ENCODE results near the gene PTPRT. TPM values are rescaled to one million over a fixed set of nuclear protein-coding genes. Genes with fewer than 3 reads are reported as not detected.

PTPRT gene
- total and polyA plus RNA-seq, 2 of the 4 experiments (the other 2 are of a cell fraction), result not detected

DNA sequence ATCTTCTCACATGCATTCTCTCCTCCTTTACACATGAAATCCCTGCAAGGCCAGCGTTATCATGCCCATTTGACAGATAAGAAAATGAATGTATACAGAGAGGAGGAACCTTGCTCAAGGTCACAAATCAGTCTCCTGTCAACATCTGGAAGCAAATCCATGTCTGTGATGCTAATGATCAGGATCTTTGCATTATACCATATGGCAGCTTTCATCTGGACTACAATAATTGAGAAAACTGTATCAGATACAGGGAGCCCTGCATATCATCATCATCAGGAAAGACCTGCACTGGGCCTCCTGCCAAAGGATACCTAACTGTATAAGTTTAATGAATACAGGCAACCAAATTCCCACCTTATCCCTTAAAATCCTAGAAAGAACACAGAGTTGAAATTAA, 213.7 kb downstream of the PTPRT start:
- H2AK5ac ChIP-seq (ENCODE audit: low read depth, low read length), result no peak overlapping the region
- H3K4me2 ChIP-seq (ENCODE audit: low read depth, low read length), result no peak overlapping the region
- no peak overlapping the region for H3K14ac ChIP-seq (replicated peaks; ENCODE audit: low read depth, low read length)
- no peaks in the 10 kb centered on the region for H3K4me1 ChIP-seq (ENCODE audit: control insufficient read depth, insufficient read depth, low read length)
- no peak overlapping the region for H4K91ac ChIP-seq (ENCODE audit: insufficient read depth, low read depth, low read length)
- H3K56ac ChIP-seq (ENCODE audit: extremely low read depth, insufficient read depth, low read length), result no peak overlapping the region
- H3K9me1 ChIP-seq (ENCODE audit: insufficient read depth, low read length), result no peaks in the 10 kb centered on the region
- dilution Hi-C loops (cut with HindIII; ENCODE audit: low sequenced_read_pairs, unreplicated experiment) (no loop called here), in situ Hi-C loops (cut with MboI; ENCODE audit: low sequenced_read_pairs) (no loop called here), intact Hi-C loops (cut with micrococcal nuclease) (no loop called here)
- DNase-seq (no peak), ATAC-seq (ENCODE audit: low read depth) (no peak)
- no peak overlapping the region for H3K23ac ChIP-seq (ENCODE audit: low read depth, low read length)
- no peak overlapping the region for H2AK9ac ChIP-seq (replicated peaks; ENCODE audit: low read depth, low read length, poor library complexity)
- BruUV-seq (replicated peaks), result no TSS peak
- H4K5ac ChIP-seq (ENCODE audit: low read depth, low read length), result no peak overlapping the region
- no peak overlapping the region for H2AFZ ChIP-seq (replicated peaks; ENCODE audit: low read length, poor library complexity)
- TF ChIP-seq SMC3 (IDR thresholded peaks at IDR 0.05; ENCODE audit: low read depth, low read length) (no peak), MXI1 (IDR thresholded peaks at IDR 0.05; ENCODE audit: borderline replicate concordance, low read depth, low read length) (no peak), FOS (IDR thresholded peaks at IDR 0.05; ENCODE audit: low read depth, low read length) (no peak), RCOR1 (IDR thresholded peaks at IDR 0.05; ENCODE audit: insufficient replicate concordance, low read length) (no peak)
- TF ChIP-seq, protein P1, sequence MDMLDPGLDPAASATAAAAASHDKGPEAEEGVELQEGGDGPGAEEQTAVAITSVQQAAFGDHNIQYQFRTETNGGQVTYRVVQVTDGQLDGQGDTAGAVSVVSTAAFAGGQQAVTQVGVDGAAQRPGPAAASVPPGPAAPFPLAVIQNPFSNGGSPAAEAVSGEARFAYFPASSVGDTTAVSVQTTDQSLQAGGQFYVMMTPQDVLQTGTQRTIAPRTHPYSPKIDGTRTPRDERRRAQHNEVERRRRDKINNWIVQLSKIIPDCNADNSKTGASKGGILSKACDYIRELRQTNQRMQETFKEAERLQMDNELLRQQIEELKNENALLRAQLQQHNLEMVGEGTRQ (IDR thresholded peaks at IDR 0.05; ENCODE audit: low read depth, low read length), result no peak
- no peak overlapping the region for H2BK5ac ChIP-seq (ENCODE audit: low read depth, low read length, poor library complexity, severe bottlenecking)
- no peak overlapping the region for H2BK20ac ChIP-seq (ENCODE audit: low read depth, low read length)
- no peaks in the 10 kb centered on the region for H4K20me1 ChIP-seq (ENCODE audit: insufficient read depth, low read length)
- no CpG with 5 or more reads among the region's 1 CpG for WGBS, 2 experiments (ENCODE audit: extremely low coverage in 2 of 2, insufficient read length in 1 of 2)
- no peak overlapping the region for H3K18ac ChIP-seq (ENCODE audit: low read depth, low read length)
- peaks cover 10% of the 10 kb centered on the region for H3K9me3 ChIP-seq (ENCODE audit: control insufficient read depth, insufficient read depth, low read length)
- no peak overlapping the region for H3K4me3 ChIP-seq (ENCODE audit: insufficient read depth, low read depth, low read length)
- no peak overlapping the region for H3K9ac ChIP-seq (ENCODE audit: low read depth, low read length)
- H2BK120ac ChIP-seq (ENCODE audit: low read depth, low read length), result no peak overlapping the region
- H3K79me1 ChIP-seq (ENCODE audit: low read depth in 1 of 2, low read length in 2 of 2), result no peaks in the 10 kb centered on the region
- no peak overlapping the region for H4K8ac ChIP-seq (ENCODE audit: low read depth in 2 of 2, low read length in 2 of 2)
- H2BK15ac ChIP-seq (ENCODE audit: low read depth, low read length), result no peak overlapping the region
- ChIA-PET CTCF (no interaction called here), POLR2A (ENCODE audit: unreplicated experiment) (no interaction called here)
- no peaks in the 10 kb centered on the region for H3K27me3 ChIP-seq (ENCODE audit: control insufficient read depth, insufficient read depth, low read length)
- no peak overlapping the region for H3K4ac ChIP-seq (ENCODE audit: low read depth, low read length)
- H3K36me3 ChIP-seq (ENCODE audit: control insufficient read depth, insufficient read depth, low read length), result no peaks in the 10 kb centered on the region
- H3K27ac ChIP-seq (ENCODE audit: insufficient read depth, low read length), result no peak overlapping the region

Measured in IMR-90 (cell line).